Activated CD4-positive, CD25-positive, alpha-beta regulatory T cell treated with anti-CD3 and anti-CD28 coated beads, Interleukin-2, amount 50 U/mL, for 24 hours (primary cell): ENCODE measurements around the gene ZSCAN31.
A peak's percentile ranks its signal among the peaks of the same experiment; 100 is the strongest.
"Not testable (repeated sequence)": the region's sequence is repeated elsewhere in the genome, so short reads cannot be mapped to it uniquely, and the experiment has no call there.

ENCODE experiments used
- ATAC-seq, 2 donors: fragments of 150-1000 bp; cut with Tn5 transposase; one replicate each; pipeline ENCODE4 v1.10.0; 2021; ENCODE audit warnings: mild to moderate bottlenecking in 1 of 2, moderate library complexity in 1 of 2

The ZSCAN31 gene

GRCh38 chr6:28351493-28351925 is 15.6 kb upstream of the ZSCAN31 start:
- ATAC-seq, result no peak

GRCh38 chr6:28351087-28351486 is 15.1 kb upstream of the ZSCAN31 start:
- no peak for ATAC-seq

GRCh38 chr6:28349892-28350737 is 14.2 kb upstream of the ZSCAN31 start, which contains the start of gene ZKSCAN3:
TSS of gene ZKSCAN3 (plus strand) at chr6:28349947. CDS start at chr6:28359587, 9,640 bp downstream.
- ATAC-seq, result peak; percentile 100

GRCh38 chr6:28349344-28349891 is 13.5 kb upstream of the ZSCAN31 start:
- ATAC-seq, result no peak

- ATAC-seq, result no peak
Measured at GRCh38 chr6:28347119-28347518, 11.2 kb upstream of the ZSCAN31 start.

- no peak for ATAC-seq
Measured at GRCh38 chr6:28345201-28345600, 9.3 kb upstream of the ZSCAN31 start.

GRCh38 chr6:28343898-28344677 is 8.1 kb upstream of the ZSCAN31 start:
- no peak for ATAC-seq

- ATAC-seq, result no peak
Measured at GRCh38 chr6:28340310-28341095, 4.6 kb upstream of the ZSCAN31 start.

GRCh38 chr6:28337121-28337520 is 1.2 kb upstream of the ZSCAN31 start:
- no peak for ATAC-seq

- ATAC-seq, result peak; percentile 33 to 37
Measured at GRCh38 chr6:28336284-28337120, 554 bp upstream of the ZSCAN31 start.

GRCh38 chr6:28335040-28335563 is 846 bp downstream of the ZSCAN31 start:
- no peak for ATAC-seq

GRCh38 chr6:28334286-28335039 is 1.5 kb downstream of the ZSCAN31 start:
- ATAC-seq, result no peak

GRCh38 chr6:28333599-28334018 is 2.3 kb downstream of the ZSCAN31 start:
- ATAC-seq, result no peak

- no peak for ATAC-seq
Measured at GRCh38 chr6:28333047-28333446, 2.9 kb downstream of the ZSCAN31 start.

- no peak for ATAC-seq
Measured at GRCh38 chr6:28330041-28330440, 5.9 kb downstream of the ZSCAN31 start.

- ATAC-seq, result no peak
Measured at GRCh38 chr6:28326371-28326948, 9.5 kb downstream of the ZSCAN31 start.

- no peak for ATAC-seq
Measured at GRCh38 chr6:28323813-28324424, 12.0 kb downstream of the ZSCAN31 start.

GRCh38 chr6:28322661-28323060 is 13.3 kb downstream of the ZSCAN31 start:
- no peak for ATAC-seq

- ATAC-seq, result not testable (repeated sequence)
Measured at GRCh38 chr6:28317866-28318265, 18.1 kb downstream of the ZSCAN31 start.

- ATAC-seq, result no peak
Measured at GRCh38 chr6:28315628-28316027, 20.3 kb downstream of the ZSCAN31 start.
